T-cell (primary cell): Measurements from ENCODE around the gene PDSS2. TPM values are rescaled to one million over a fixed set of nuclear protein-coding genes. Genes with fewer than 3 reads are reported as not detected.
"Not testable (repeated sequence)": the region's sequence is repeated elsewhere in the genome, so short reads cannot be mapped to it uniquely, and the experiment has no call there.

Source experiments
- ATAC-seq, 4 experiments: fragments of 200-7000 bp in 3 of 4; fragments of 150-1000 bp in 1 of 4; cut with Tn5 transposase; replicated peaks in 1 of 4; 1 replicate in 3 of 4; 2 replicates in 1 of 4; pipeline ENCODE4 v1.10.0; 2021; ENCODE audit warnings: moderate library complexity in 3 of 4, mild to moderate bottlenecking in 2 of 4, moderate number of reproducible peaks in 1 of 4
- CTCF ChIA-PET, 2 donors: fragments of 300-600 bp; sonication (Branson Sonifier 250); formaldehyde crosslinking; loops; one replicate each; lab custom pipeline; 2022; ENCODE audit warnings: antibody characterized with exemption in 2 of 2; lab: Charles Lee
- POLR2A ChIA-PET, 2 donors: fragments of 300-600 bp; sonication (Branson Sonifier 250); formaldehyde crosslinking; loops; one replicate each; lab custom pipeline; 2022; ENCODE audit warnings: antibody characterized with exemption in 2 of 2; lab: Charles Lee
- DNase-seq, 35 experiments: peaks; one replicate each; pipeline versions ENCODE4 v3.0.0 to v3.0.0-alpha.2; 2013 to 2023
- H3K27ac ChIP-seq: one replicate; pipeline ENCODE4 v1.5.1; 2013; ENCODE audit warnings: low read length
- H3K27me3 ChIP-seq, 2 experiments: replicated peaks in 1 of 2; 1 replicate in 1 of 2; 2 replicates in 1 of 2; pipeline versions ENCODE4 v1.6.1 to v1.7.0; 2013; ENCODE audit warnings: low read length in 1 of 2, mixed read lengths in 1 of 2; ENCODE audit not compliant: control insufficient read depth in 2 of 2, insufficient read depth in 2 of 2; ENCODE audit errors: extremely low read depth in 1 of 2
- H3K36me3 ChIP-seq, 2 donors: 1 replicate in 1 of 2; 2 replicates in 1 of 2; pipeline versions ENCODE4 v1.6.1 to v1.7.0; 2013; ENCODE audit warnings: low read length in 1 of 2; ENCODE audit not compliant: control insufficient read depth in 2 of 2, insufficient read depth in 1 of 2; ENCODE audit errors: extremely low read depth in 1 of 2
- H3K4me1 ChIP-seq, 2 experiments: 1 replicate in 1 of 2; 2 replicates in 1 of 2; pipeline versions ENCODE4 v1.6.1 to v1.7.0; 2013; ENCODE audit warnings: low read length in 2 of 2, mixed read lengths in 1 of 2; ENCODE audit not compliant: insufficient read depth in 2 of 2, control insufficient read depth in 1 of 2; ENCODE audit errors: extremely low read depth in 1 of 2
- H3K4me3 ChIP-seq, 2 donors: 1 replicate in 1 of 2; 2 replicates in 1 of 2; pipeline versions ENCODE4 v1.5.1 to v1.7.0; 2013; ENCODE audit warnings: mild to moderate bottlenecking in 2 of 2, low read length in 1 of 2, moderate library complexity in 1 of 2; ENCODE audit not compliant: control insufficient read depth in 1 of 2; ENCODE audit errors: extremely low read depth in 1 of 2
- H3K9me3 ChIP-seq: 2 replicates; pipeline ENCODE4 v1.7.0; 2013
- H3K27ac Mint-ChIP-seq, 2 donors: one replicate each; pipeline ENCODE4 v1.8.0; 2020 to 2021; ENCODE audit warnings: mild to moderate bottlenecking in 2 of 2, mixed read lengths in 2 of 2
- H3K27me3 Mint-ChIP-seq, 2 donors: one replicate each; pipeline ENCODE4 v1.8.0; 2021 to 2022; ENCODE audit warnings: mixed read lengths in 2 of 2
- H3K36me3 Mint-ChIP-seq: one replicate; pipeline ENCODE4 v1.8.0; 2021; ENCODE audit warnings: mixed read lengths
- H3K4me1 Mint-ChIP-seq, 3 donors: one replicate each; pipeline ENCODE4 v1.8.0; 2020 to 2022; ENCODE audit warnings: mixed read lengths in 3 of 3, mild to moderate bottlenecking in 1 of 3
- H3K4me3 Mint-ChIP-seq, 3 donors: one replicate each; pipeline ENCODE4 v1.8.0; 2020 to 2022; ENCODE audit warnings: mild to moderate bottlenecking in 3 of 3, mixed read lengths in 3 of 3, moderate library complexity in 3 of 3
- H3K9me3 Mint-ChIP-seq, 3 donors: one replicate each; pipeline ENCODE4 v1.8.0; 2020 to 2022; ENCODE audit warnings: mixed read lengths in 3 of 3
- WGBS: methylation state at CpG from one replicate; pipeline ENCODE4 v1.1.5; 2013; ENCODE audit warnings: missing lambda C conversion rate; ENCODE audit not compliant: insufficient coverage; 5-methylcytosine and 5-hydroxymethylcytosine counted together
- total RNA-seq, 35 experiments: library from RNA in 6 of 35; stranded (reverse) in 6 of 35; fragments of 120-200 nt in 1 of 35; gene quantifications; one replicate each; pipeline versions ENCODE4 v1.2.1 to v1.2.4 and lab custom pipeline; 2013 to 2026

Gene PDSS2
- total RNA-seq, 5 donors from 2014 or later (not counting 1 experiment from before 2014, with no cell fraction given), result 10.8 to 13.6 (median 11.8) TPM

DNA sequence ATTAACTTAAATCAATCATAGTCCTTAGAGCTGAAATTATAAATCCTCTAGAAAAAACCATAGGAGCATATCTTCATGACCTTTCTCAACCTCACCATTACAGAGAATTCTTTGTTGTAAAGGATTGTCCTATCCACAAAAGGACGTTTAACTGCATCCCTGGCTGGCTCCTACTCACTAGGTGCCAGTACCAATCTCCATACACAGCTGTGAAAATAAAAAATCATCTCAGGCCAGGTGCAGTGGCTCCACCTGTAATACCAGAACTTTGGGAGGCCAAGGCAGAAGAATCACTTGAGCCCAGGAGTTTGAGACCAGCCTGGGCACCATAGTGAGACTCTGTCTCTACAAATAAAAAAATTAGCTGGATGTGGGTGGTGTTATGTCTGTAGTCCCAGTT, 89.9 kb downstream of the PDSS2 start:
- peaks cover 0 to 6% (median 5%) of the 10 kb centered on the region in 3 donors for H3K4me1 Mint-ChIP-seq
- H3K27me3 Mint-ChIP-seq, result no peaks in the 10 kb centered on the region
- DNase-seq (no peak), ATAC-seq (no peak)
- no peaks in the 10 kb centered on the region for H3K9me3 ChIP-seq
- H3K27ac ChIP-seq, result no peak overlapping the region
- H3K36me3 ChIP-seq, result no peaks in the 10 kb centered on the region
- H3K27ac Mint-ChIP-seq, result no peak overlapping the region
- no peaks in the 10 kb centered on the region for H3K4me1 ChIP-seq
- WGBS, result no CpG with 5 or more reads among the region's 1 CpG
- ChIA-PET CTCF (no interaction called here), POLR2A (no interaction called here)
- peaks cover 17% of the 10 kb centered on the region for H3K36me3 Mint-ChIP-seq
- H3K4me3 ChIP-seq, result no peak overlapping the region
- H3K9me3 Mint-ChIP-seq, result peaks cover 0 to 3% (median 0%) of the 10 kb centered on the region in 3 donors
- H3K4me3 Mint-ChIP-seq, result no peak overlapping the region
- no peaks in the 10 kb centered on the region for H3K27me3 ChIP-seq

DNA sequence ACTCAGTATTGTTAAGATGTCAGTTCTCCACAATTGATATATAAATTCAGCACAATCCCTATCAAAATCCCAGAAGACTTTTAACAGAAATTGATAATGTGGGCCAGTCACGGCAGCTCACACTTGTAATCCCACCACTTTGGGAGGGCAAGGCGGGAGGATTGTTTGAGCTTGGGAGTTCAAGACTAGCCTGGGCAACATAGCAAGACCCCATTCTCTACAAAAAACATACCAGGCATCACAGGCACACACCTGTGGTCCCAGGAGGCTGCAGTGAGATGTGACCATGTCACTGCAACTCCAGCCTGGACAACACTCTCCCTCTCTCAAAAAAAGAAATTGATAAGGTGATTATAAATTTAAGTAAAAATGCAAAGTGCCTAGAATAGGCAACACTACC, 90.9 kb downstream of the PDSS2 start:
- DNase-seq (no peak), ATAC-seq (no peak)
- no peak overlapping the region for H3K4me3 ChIP-seq
- ChIA-PET CTCF (no interaction called here), POLR2A (interaction anchor here in 1 of 2 donors (0.6 kb wide), 1 partner anchor 83 kb away, joined by 4 read pairs; no protein-coding TSS in a partner anchor)
- no peak overlapping the region for H3K4me3 Mint-ChIP-seq
- peaks cover 0 to 6% (median 0%) of the 10 kb centered on the region in 3 donors for H3K9me3 Mint-ChIP-seq
- H3K27ac ChIP-seq, result no peak overlapping the region
- peaks cover 0 to 2% of the 10 kb centered on the region in 2 donors for H3K36me3 ChIP-seq
- H3K36me3 Mint-ChIP-seq, result peaks cover 23% of the 10 kb centered on the region
- H3K27me3 Mint-ChIP-seq, result no peaks in the 10 kb centered on the region
- peaks cover 0 to 6% (median 5%) of the 10 kb centered on the region in 3 donors for H3K4me1 Mint-ChIP-seq
- no peaks in the 10 kb centered on the region for H3K27me3 ChIP-seq
- H3K4me1 ChIP-seq, result no peaks in the 10 kb centered on the region
- no CpG with 5 or more reads among the region's 2 CpGs for WGBS
- H3K9me3 ChIP-seq, result no peaks in the 10 kb centered on the region
- no peak overlapping the region for H3K27ac Mint-ChIP-seq

DNA sequence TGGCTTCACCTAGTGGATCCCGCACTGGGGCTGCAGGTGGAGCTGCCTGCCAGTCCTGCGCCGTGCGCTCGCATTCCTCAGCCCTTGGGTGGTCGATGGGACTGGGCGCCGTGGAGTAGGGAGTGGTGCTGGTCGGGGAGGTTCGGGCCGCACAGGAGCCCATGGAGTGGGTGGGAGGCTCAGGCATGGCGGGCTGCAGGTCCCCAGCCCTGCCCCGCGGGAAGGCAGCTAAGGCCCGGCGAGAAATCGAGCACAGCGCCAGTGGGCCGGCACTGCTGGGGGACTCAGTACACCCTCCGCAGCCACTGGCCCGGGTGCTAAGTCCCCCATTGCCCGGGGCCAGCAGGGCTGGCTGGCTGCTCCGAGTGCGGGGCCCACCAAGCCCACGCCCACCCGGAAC, 95.2 kb downstream of the PDSS2 start:
- H3K27me3 ChIP-seq, H3K4me3 Mint-ChIP-seq, H3K4me3 ChIP-seq, H3K4me1 ChIP-seq, ATAC-seq, H3K36me3 ChIP-seq, DNase-seq, H3K27ac Mint-ChIP-seq, H3K27ac ChIP-seq, H3K9me3 ChIP-seq, POLR2A ChIA-PET, CTCF ChIA-PET, H3K4me1 Mint-ChIP-seq, H3K27me3 Mint-ChIP-seq: not testable (repeated sequence)
- WGBS, result 100% methylated on average over 5 of the region's 26 CpGs
- peaks cover 49% of the 10 kb centered on the region for H3K36me3 Mint-ChIP-seq
- H3K9me3 Mint-ChIP-seq, result peaks cover 4 to 14% (median 4%) of the 10 kb centered on the region in 3 donors

DNA sequence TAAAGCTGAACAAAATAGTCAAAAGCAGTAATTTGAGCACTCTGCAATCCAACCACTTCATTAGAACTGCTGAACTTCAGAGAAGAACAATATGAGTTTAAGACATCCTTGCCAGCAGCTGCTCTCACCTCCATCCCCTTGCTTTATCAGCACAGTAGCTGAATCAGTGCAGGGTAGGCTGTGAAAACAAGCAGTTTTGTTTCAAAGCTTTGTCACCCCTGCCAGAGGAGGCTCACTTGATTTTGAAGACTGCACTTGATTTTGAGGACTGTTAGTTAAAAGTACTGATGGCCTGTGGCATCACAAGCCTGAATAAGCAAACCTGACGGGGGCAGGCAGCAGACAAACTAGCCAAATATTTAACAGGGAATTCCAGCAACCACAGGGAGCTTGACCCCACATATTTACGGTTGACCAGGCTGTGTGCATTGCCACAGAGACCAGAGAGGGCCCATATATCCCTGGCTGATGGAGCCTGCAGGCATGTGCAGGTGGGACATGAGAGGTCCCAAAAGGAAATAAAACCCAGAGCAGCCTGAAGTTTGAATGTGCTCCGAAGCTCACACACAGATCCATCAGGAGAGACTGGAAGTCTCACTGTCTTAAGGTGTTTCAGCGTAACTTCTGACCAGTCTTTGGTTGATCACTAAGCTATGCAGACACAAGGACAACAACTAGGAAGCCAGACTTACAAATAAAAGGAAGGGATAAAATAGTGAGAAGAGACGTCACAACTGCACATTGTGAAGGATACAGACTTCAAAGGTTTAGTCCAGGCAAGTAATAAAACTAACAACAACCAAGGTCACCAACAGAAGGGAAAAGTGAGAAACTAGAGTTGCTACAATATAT, 97.4 kb downstream of the PDSS2 start:
- H3K9me3 ChIP-seq, result no peaks in the 10 kb centered on the region
- Mint-ChIP-seq H3K4me1 (peaks cover 0 to 4% (median 2%) of the 10 kb centered on the region in 3 donors), H3K4me3 (no peak overlapping the region), H3K27ac (no peak overlapping the region), H3K9me3 (peaks cover 4 to 11% (median 4%) of the 10 kb centered on the region in 3 donors), H3K27me3 (no peaks in the 10 kb centered on the region), H3K36me3 (peaks cover 47% of the 10 kb centered on the region)
- no peak overlapping the region for H3K27ac ChIP-seq
- no peak for DNase-seq
- ChIA-PET CTCF (no interaction called here), POLR2A (no interaction called here)
- no peak for ATAC-seq
- H3K27me3 ChIP-seq, result no peaks in the 10 kb centered on the region
- H3K36me3 ChIP-seq, result peaks cover 3 to 4% of the 10 kb centered on the region in 2 donors
- 80% methylated on average over 1 of the region's 5 CpGs for WGBS
- H3K4me3 ChIP-seq, result no peak overlapping the region
- H3K4me1 ChIP-seq, result no peaks in the 10 kb centered on the region

DNA sequence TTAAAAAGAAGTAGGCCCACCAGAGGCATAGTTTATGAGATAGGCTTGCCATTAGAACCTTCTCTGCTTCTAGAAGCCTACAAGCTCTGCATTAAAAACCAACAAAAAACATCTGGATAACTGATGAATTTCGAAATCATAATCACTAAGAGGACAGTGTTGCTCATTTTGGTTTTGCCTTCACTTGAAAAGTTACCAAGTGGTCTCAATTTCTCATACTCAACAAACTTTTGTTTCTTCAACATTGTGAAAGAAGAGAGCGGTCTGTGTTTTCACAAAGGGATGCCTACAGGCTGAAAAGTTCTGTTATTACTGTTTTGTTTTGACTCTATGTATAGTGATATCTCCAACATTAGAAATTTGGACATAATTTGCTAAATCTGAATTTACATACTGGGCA, 98.9 kb downstream of the PDSS2 start:
- H3K36me3 Mint-ChIP-seq, result peaks cover 44% of the 10 kb centered on the region
- no peak overlapping the region for H3K27ac Mint-ChIP-seq
- no peak overlapping the region for H3K4me3 Mint-ChIP-seq
- ChIA-PET CTCF (no interaction called here), POLR2A (no interaction called here)
- DNase-seq (no peak), ATAC-seq (no peak)
- no peak overlapping the region for H3K4me3 ChIP-seq
- H3K4me1 ChIP-seq, result no peaks in the 10 kb centered on the region
- H3K27ac ChIP-seq, result no peak overlapping the region
- H3K27me3 ChIP-seq, result no peaks in the 10 kb centered on the region
- H3K27me3 Mint-ChIP-seq, result no peaks in the 10 kb centered on the region
- no CpG with 5 or more reads among the region's 2 CpGs for WGBS
- H3K9me3 Mint-ChIP-seq, result peaks cover 4 to 11% (median 4%) of the 10 kb centered on the region in 3 donors
- peaks cover 3 to 4% of the 10 kb centered on the region in 2 donors for H3K36me3 ChIP-seq
- no peaks in the 10 kb centered on the region for H3K9me3 ChIP-seq
- H3K4me1 Mint-ChIP-seq, result no peaks in the 10 kb centered on the region

DNA sequence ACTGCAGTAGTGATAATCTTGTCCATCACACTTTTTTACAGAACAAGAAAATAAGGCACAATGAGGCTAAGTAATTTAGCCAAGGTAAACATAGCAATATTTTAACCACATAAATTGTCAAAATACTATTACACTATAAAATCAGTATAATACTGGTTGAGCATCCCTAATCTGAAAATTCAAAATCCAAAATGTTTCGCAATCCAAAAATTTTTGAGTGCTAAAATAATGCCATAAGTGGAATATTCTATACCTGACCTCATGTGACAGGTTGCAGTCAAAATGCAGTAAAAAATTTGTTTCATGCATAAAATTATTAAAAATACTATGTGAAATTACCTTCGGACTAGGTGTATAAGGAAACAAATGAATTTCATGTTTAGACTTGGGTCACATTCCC, 101.5 kb downstream of the PDSS2 start:
- POLR2A ChIA-PET, result interaction anchor here in 1 of 2 donors (0.6 to 0.7 kb wide), 2 partner anchors 134 to 1172 kb away, joined by 3 to 4 read pairs; no protein-coding TSS in a partner anchor
- H3K27me3 Mint-ChIP-seq, result no peaks in the 10 kb centered on the region
- Histone ChIP-seq H3K27me3 (no peaks in the 10 kb centered on the region), H3K4me1 (no peaks in the 10 kb centered on the region), H3K9me3 (no peaks in the 10 kb centered on the region), H3K36me3 (peaks cover 0 to 4% of the 10 kb centered on the region in 2 donors), H3K27ac (no peak overlapping the region), H3K4me3 (no peak overlapping the region)
- H3K36me3 Mint-ChIP-seq, result peaks cover 29% of the 10 kb centered on the region
- peaks cover 0 to 4% (median 0%) of the 10 kb centered on the region in 3 donors for H3K4me1 Mint-ChIP-seq
- ATAC-seq (no peak), DNase-seq (no peak)
- H3K4me3 Mint-ChIP-seq, result no peak overlapping the region
- H3K9me3 Mint-ChIP-seq, result peaks cover 1 to 2% (median 2%) of the 10 kb centered on the region in 3 donors
- CTCF ChIA-PET, result interaction anchor here in 1 of 2 donors (0.5 kb wide), 2 partner anchors 358 to 416 kb away, joined by 4 to 6 read pairs; no protein-coding TSS in a partner anchor
- H3K27ac Mint-ChIP-seq, result no peak overlapping the region
- WGBS, result no CpG with 5 or more reads among the region's 2 CpGs
